ENCODE results near the gene TMEM178B.

The TMEM178B gene

GRCh38 chr7:141370178-141370577 lies 296.3 kb downstream of the TMEM178B start:
- POLR2A ChIA-PET = no interaction called here
- DNase-seq (ENCODE audit: extremely low spot score) = no peak
- TF ChIP-seq CTCF (IDR thresholded peaks at IDR 0.05; ENCODE audit: control extremely low read depth, extremely low read depth, low read depth, missing control alignments) = no peak
- CTCF ChIA-PET = interaction anchor here (1.5 kb wide), 1 partner anchor 67 kb away, joined by 4 read pairs; no protein-coding TSS in a partner anchor

- no peak for DNase-seq (ENCODE audit: extremely low spot score)
- ChIA-PET CTCF (interaction anchor here (1.5 kb wide), 1 partner anchor 66 kb away, joined by 4 read pairs; no protein-coding TSS in a partner anchor), POLR2A (no interaction called here)
- TF ChIP-seq CTCF (IDR thresholded peaks at IDR 0.05; ENCODE audit: control extremely low read depth, extremely low read depth, low read depth, missing control alignments) = no peak
Measured at GRCh38 chr7:141370650-141371049, 296.8 kb downstream of the TMEM178B start.

- no peak for TF ChIP-seq CTCF (IDR thresholded peaks at IDR 0.05; ENCODE audit: control extremely low read depth, extremely low read depth, low read depth, missing control alignments)
- DNase-seq (ENCODE audit: extremely low spot score) = no peak
- CTCF ChIA-PET = no interaction called here
- POLR2A ChIA-PET = no interaction called here
Measured at GRCh38 chr7:141374425-141374824, 300.6 kb downstream of the TMEM178B start.

- POLR2A ChIA-PET = no interaction called here
Measured at GRCh38 chr7:141375442-141375841, 301.6 kb downstream of the TMEM178B start.

DNA sequence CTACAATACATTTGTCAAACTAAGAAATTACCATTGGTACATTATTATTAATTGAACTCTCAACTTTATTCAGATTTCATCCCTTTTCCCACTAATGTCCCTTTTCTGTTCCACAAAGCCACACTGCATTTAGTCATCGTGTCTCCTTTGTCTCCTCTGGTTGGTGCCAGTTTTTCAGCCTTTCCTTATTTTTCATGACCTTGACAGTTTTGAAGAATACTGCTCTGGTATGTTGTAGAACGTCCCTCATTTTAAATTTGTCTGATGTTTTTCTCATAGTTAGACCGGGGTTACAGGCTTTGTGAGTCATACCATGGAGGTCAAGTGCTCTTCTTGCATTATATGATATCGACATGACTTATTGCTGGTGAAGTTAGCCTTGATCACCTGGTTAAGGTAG lies 304.0 kb downstream of the TMEM178B start:
- TF ChIP-seq CTCF (IDR thresholded peaks at IDR 0.05; ENCODE audit: control extremely low read depth, extremely low read depth, low read depth, missing control alignments) = no peak
- CTCF ChIA-PET = interaction anchor here (1.1 kb wide), 1 partner anchor 11 kb away, joined by 4 read pairs; no protein-coding TSS in a partner anchor
- DNase-seq (ENCODE audit: extremely low spot score) = no peak
- POLR2A ChIA-PET = no interaction called here

More at GRCh38 chr7:141375442-141375841, 301.6 kb downstream of the TMEM178B start:
- CTCF ChIA-PET = no interaction called here
- no peak for TF ChIP-seq CTCF (IDR thresholded peaks at IDR 0.05; ENCODE audit: control extremely low read depth, extremely low read depth, low read depth, missing control alignments)
- DNase-seq (ENCODE audit: extremely low spot score) = no peak

- CTCF ChIA-PET = interaction anchor here (1.1 kb wide), 1 partner anchor 10 kb away, joined by 4 read pairs; no protein-coding TSS in a partner anchor
- TF ChIP-seq CTCF (IDR thresholded peaks at IDR 0.05; ENCODE audit: control extremely low read depth, extremely low read depth, low read depth, missing control alignments) = no peak
- no peak for DNase-seq (ENCODE audit: extremely low spot score)
- POLR2A ChIA-PET = no interaction called here
Measured at GRCh38 chr7:141378405-141378804, 304.5 kb downstream of the TMEM178B start.
